Hair follicular keratinocyte (primary cell): ENCODE data around the gene RBM11. TPM values are rescaled to one million over a fixed set of nuclear protein-coding genes. Genes with fewer than 3 reads are reported as not detected.

Experiments used
- total RNA-seq: library from RNA; depleted of rRNA; stranded (reverse); fragments of >200 nt; gene quantifications from 2 replicates; pipeline ENCODE4 v1.2.3, GENCODE V29; 2015

RBM11 gene, protein sequence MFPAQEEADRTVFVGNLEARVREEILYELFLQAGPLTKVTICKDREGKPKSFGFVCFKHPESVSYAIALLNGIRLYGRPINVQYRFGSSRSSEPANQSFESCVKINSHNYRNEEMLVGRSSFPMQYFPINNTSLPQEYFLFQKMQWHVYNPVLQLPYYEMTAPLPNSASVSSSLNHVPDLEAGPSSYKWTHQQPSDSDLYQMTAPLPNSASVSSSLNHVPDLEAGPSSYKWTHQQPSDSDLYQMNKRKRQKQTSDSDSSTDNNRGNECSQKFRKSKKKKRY
- 0.16 and 0.27 TPM in 2 replicates for total RNA-seq

DNA sequence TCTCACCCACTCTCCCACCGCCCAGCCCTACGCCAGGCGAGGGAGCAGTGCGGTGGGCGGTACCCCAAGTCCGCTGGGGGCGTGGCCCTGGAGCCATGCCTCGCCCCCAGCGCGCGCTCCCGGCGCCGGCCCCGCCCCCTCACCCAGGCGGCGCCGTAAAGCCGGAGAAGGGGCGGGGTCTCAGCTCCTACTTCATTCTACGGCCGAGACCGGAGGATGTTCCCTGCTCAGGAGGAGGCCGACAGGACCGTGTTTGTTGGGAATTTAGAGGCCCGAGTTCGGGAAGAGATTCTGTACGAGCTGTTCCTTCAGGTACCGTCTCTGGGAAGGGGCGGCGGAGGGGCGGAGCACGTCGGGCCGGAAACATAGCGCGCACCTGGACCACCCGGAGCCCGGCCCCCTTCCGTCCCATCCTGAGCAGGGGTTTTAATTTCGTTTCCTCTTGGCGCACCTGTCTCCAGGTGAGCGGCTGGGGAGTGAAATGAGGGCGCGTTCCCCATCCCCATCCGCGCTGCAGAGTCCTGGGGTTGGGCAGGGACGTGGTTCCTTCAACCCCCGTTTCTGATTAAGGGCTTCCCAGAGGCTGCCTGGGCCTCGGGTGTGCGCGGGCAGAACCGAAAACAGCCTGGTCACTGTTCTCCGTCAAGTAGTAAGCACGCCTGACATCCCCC, at the start of gene RBM11:
Gene RBM11 (plus strand): TSS at position 187 of the 671 bp plus-strand sequence. CDS start 30 bp downstream, at position 217.

DNA sequence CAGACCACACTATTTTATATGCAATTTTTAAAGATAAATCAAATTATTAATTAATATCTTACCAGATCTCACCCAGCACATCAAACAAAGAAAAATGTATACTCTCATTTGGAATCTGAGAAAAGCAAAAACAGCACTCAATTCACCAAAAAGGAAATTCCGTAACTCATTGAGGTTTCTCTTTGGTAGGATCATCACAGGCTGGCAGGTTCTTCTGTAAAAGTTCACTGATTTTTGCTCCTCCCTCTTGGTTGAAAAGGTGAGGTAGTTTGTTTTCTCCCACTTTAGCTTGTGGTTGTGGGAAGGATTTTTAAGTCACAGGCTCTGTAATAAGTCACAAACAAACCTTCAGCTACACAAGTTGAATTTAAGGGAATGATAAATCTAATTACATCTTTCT, 5.2 kb upstream of the RBM11 start, which contains the start of gene LIPI:
Gene LIPI (minus strand): TSS at position 218 of the 400 bp plus-strand sequence. CDS start 110 bp downstream, at position 108.

Other genes with a start within 250 kb of the RBM11 start
- gene LIPI, start 5.2 kb upstream of the RBM11 start, total RNA-seq: not detected in 2 replicates
- 18.9 and 34.8 TPM in 2 replicates for gene HSPA13, start 167.0 kb downstream of the RBM11 start, total RNA-seq